NCI-H2107 treated with DMSO at 0.1 percent for 48 hours (cell line): Measurements from ENCODE around the gene GPR137C.
"Not testable (repeated sequence)": the region's sequence is repeated elsewhere in the genome, so short reads cannot be mapped to it uniquely, and the experiment has no call there.

Source experiments
- DNase-seq: peaks from one replicate; lab custom pipeline; 2025; ENCODE audit not compliant: unreplicated experiment; lab: John Stamatoyannopoulos, UW

The GPR137C gene

DNA sequence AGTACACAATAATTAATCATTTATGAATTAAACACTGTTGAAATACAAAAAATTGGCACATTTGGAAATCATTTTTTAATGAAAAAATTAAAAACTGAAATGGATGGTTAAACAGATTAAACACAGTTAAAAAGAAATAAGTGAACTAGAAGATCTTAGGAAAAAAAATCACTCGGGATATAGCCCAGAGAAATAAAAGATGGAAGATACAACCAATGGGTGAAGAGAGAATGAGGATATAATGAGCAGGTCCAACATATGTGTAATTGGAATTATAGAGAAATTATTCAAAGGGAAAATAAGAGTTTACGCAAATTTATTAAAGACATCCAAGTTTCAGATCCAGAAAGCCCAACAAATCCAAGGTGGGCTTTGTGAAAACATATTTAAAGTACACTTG is 6.1 kb downstream of the GPR137C start:
- DNase-seq, result no peak

DNA sequence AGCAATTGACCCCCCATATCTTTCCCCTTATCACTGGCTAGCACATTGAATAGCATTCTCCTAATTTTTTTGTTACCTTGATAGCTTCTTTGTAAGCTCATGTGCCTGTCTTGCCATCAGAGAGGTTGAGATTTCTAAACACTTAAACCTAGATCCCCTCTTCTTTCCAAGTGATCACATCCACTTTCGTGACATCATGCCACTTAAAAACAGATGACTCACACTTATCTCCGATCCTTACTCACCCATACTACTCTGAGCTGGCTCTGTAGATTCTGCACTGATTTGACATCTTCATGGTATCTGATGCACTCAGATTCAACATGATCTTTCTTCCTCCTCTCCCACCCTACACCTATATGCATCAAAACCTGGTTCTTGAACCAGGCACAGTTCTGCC is 10.5 kb downstream of the GPR137C start:
- DNase-seq, result no peak

GRCh38 chr14:52568454-52568853 is 15.8 kb downstream of the GPR137C start:
- not testable (repeated sequence) for DNase-seq

GRCh38 chr14:52575858-52576257 is 23.2 kb downstream of the GPR137C start:
- DNase-seq, result no peak

- no peak for DNase-seq
These were observed 30.9 kb downstream of the GPR137C start for GRCh38 chr14:52583544-52583943.

- no peak for DNase-seq
These were observed 37.0 kb downstream of the GPR137C start for GRCh38 chr14:52589646-52590045.

DNA sequence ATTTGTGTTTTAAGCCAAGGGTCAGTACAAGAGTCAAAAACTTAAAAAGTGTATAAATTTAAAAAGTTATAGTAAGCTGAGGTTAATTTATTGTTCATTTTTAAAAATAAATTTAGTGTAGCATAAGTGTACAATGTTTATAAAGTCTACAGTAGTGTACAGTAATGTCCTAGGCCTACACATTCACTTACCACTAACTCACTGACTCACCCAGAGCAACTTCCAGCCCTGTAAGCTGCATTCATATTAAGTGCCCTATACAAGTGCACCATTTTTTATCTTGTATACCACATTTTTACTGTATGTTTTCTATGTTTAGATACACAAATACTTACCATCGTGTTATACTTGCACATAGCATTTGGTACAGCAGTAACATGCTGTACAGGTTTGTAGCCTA is 37.7 kb downstream of the GPR137C start:
- no peak for DNase-seq

DNA sequence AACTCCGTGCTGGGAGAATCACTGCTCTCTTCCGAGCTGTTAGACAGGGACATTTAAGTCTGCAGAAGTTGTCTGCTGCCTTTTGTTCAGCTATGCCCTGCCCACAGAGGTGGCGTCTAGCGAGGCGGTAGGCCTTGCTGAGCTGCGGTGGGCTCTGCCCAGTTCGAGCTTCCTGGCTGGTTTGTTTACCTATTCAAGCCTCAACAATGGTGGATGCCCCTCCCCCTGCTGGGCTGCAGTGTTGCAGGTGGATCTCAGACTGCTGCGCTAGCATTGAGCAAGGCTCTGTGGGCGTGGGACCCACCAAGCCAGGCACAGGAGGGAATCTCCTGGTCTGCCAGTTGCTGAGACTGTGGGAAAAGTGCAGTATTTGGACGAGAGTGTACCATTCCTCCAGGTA is 43.7 kb downstream of the GPR137C start:
- no peak for DNase-seq

DNA sequence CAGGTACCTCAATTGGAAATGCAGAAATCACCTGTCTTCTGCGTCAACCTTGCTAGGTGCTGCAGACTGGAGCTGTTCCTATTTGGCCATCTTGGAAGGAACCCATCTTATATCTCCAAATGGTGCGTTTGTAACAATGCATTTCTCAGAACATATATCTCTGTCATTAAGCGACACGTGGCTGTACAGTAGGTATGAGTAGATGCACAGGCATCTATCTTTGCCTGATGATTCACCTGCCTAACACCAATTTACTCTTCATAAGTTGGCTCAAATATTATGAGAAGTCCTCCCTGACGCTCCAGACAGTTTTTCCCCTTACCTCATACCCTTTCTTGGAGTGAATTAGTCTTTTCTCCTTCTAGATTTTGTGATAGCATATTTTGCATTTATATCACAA is 44.2 kb downstream of the GPR137C start:
- no peak for DNase-seq

DNA sequence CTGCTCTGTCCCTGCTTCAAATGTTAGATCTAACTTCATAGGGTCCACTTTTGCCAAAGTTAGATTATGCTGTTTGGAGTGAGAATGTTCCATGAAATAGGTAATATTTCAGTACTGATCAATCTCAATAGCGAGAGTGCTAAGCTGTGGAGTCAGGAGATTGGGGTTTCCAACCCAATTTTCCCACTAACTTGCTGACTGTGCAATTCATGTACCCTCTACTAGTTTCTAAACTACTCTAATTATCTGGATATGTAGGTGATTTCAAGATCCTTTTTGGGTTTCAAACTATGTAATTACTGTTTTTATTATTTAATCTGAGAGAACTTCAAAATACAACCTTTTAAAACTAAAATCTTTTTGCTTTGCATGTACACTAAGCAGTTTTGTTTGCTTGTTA is 45.9 kb downstream of the GPR137C start:
- no peak for DNase-seq

DNA sequence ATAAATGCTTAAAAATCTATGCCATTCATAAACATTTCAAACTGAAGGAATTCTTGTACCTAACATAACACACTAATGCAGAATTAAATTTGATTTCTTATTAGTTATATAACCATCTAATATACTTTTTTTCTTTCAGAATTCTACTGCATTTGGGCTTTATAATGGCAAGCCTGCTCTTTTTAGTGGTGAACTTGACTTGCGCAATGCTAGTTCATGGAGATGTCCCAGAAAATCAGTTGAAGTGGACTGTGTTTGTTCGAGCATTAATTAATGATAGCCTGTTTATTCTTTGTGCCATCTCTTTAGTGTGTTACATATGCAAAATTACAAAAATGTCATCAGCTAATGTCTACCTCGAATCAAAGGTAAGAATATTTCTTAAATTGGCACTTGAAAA is 47.3 kb downstream of the GPR137C start:
- DNase-seq, result no peak

DNA sequence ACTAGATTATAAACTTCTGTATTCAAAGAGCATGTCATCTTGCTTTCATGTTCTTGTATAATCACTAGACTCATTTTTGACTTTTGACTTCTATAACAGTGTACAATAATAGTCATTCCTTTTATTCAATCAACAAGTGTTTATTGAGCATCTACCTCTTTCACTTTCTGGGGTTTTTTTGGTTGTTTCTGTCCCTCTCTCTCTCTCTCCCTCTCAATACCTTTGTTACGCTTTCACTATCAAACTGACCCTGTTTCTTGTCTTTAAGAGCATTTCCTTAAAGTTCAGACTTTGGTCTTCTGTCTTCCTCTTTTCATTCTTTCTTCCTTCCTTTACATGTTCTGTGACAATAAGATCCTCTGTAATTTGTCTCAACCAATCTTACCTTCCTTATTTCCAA is 49.5 kb downstream of the GPR137C start:
- no peak for DNase-seq

DNA sequence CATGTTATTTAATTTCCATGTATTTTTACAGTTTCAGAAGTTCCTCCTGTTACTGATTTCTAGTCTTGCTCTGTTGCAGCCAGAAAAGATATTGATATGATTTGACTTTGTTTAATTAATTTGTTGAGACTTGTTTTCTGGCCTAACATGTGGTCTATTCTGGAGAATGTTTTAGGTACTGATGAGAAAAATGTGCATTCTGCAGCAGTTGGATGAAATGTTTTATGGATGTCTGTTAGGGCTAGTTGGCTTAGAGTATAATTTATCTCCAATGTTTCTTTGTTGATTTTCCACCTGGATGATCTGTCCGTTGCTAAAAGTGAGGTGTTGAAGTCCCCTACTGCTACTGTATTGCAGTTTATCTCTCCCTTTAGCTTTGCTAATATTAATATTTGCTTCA is 54.4 kb downstream of the GPR137C start:
- no peak for DNase-seq

DNA sequence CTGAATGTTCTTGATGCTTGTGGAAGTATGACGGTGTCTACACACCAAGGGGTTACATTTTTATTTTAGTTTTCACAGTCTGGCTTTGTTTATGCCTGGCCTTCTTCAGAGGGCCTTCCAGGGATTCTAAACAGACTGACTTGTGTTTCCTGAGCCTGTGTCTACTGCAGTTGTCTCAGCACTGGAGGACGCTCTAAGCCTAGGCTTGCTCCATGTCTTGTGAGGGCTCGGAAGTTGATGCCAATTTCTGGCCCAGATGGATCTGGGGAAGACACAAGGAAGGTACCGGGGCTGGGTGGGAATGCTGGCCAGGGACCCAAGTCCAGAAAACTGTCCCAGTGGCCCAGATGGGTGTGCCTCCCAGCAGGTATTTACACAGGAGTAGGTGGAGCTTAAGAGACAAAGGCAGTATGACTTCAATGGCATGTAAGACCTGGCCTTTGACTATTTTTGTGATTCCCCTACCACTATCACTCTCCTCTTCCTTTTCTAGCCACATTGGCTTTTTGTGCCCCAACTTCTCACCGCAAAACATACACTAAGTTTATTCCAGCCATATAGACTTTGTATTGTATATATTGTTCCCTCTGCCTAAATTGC is 56.9 kb downstream of the GPR137C start:
- no peak for DNase-seq

DNA sequence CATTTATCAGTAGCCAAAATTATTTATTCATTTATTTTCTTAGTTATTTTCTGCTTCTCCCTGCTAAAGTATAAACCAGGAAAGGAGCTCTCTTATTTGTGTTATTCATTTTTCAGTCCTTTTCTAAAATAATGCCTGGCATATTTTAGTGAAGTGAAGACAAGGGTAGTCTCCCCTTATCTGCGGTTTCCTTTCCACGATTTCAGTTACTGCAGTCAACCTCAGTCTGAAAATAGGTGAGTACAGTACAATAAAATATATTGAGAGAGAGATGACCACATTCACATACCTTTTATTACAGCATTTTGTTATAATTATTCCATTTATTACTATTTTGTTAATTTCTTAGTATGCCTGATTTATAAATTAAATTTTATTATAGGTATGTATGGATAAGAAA is 57.6 kb downstream of the GPR137C start:
- no peak for DNase-seq

DNA sequence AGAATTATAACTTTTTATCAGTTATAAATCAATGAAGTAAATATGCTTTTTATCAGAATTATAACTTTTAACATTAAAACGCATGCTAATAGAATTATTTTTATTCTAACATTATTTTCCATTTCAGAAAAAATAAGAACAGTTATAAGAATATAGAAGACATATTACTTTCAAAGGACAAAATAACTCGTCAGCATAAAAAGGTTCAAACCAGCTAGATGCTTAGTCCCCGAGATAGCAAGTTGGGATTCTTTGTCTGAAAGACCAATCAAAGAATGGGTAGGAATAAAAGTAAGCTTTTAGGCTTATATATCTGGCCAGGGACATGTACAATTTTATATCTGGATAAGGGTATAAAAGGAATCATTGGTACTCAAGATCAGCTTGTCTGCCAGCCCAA is 66.0 kb downstream of the GPR137C start:
- DNase-seq, result no peak

GRCh38 chr14:52619687-52620086 is 67.1 kb downstream of the GPR137C start:
- DNase-seq, result no peak

- DNase-seq, result no peak
These were observed 87.5 kb downstream of the GPR137C start for GRCh38 chr14:52640137-52640536.

DNA sequence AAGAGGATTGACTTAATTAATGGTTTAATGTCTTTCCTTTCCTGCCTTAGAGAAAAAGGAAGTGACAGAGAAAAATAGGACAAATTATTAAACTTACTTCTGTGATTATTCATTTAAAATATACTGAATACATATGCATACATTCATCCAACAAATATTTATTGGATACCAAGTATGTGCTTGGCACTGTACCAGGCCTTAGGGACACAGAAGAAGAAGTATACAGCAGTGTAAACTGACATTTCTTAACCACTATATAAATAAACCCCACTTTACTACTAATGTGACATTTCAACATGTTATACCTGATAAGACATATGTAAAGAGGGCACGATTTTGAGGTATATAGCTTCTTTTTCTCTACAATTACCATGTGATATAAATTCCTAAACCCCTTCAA is 89.1 kb downstream of the GPR137C start:
- DNase-seq, result no peak

GRCh38 chr14:52649511-52649910 is 96.9 kb downstream of the GPR137C start:
- DNase-seq, result no peak

DNA sequence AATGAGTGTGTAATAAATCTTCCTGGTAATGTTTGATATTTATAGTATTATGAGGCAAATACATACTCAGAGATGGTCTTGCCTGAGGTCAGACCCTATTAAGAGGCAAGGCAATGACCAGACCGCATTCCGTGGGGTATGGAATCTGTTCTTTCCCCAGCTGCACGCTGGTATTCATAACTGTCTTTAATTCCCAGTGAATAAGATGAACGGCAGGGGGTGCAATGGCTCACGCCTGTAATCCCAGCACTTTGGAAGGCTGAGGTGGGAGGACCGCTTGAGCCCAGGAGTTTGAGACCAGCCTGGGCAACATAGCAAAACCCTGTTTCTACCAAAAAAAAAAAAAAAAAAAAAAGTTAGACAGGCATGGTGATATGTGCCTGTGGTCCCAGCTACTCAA is 98.1 kb downstream of the GPR137C start:
- no peak for DNase-seq

GRCh38 chr14:52656905-52657304 is 104.3 kb downstream of the GPR137C start:
- no peak for DNase-seq

DNA sequence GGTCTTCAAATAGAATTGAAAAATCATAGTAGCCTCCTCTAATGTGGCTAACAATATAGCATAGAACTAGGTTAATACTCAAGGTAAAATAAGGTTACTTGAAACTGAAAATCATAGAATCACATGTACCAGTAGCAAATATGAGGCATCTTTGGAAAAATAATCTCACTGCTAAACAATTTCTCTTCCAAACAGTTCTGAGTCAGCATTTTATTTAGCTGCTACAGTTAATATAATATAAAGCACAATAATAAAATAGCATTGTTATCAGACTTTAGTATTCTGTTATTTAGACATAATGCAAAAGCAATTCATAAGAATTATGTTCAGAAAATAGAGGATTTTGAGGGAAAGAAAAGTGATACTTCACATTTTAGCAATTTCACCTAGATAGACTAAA is 107.7 kb downstream of the GPR137C start:
- DNase-seq, result no peak

DNA sequence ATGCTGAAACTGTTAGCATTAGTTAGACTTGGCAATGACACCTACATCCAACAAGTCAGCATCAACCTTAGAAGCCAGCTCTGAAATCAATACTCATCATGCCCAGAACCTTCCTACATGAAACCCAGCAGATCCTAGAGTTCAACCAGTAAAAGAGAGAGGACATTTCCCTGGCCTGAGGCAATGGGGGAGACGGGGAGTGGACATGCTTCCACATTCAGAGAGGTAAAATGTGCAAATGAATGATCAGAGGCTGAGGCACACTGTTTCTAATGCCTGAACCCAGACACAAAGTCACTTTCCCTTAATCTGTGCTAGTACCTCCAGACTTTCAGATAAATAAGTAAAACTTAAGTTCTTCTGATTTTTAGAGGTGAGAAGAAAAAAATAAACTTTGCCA is 108.2 kb downstream of the GPR137C start:
- no peak for DNase-seq
